Activated naive CD8-positive, alpha-beta T cell treated with anti-CD3 and anti-CD28 coated beads for 36 hours (primary cell): ENCODE measurements around the gene ZFYVE9. TPM values are rescaled to one million over a fixed set of nuclear protein-coding genes. Genes with fewer than 3 reads are reported as not detected.
"Not testable (repeated sequence)": the region's sequence is repeated elsewhere in the genome, so short reads cannot be mapped to it uniquely, and the experiment has no call there.

ENCODE experiments used
- DNase-seq: peaks from one replicate; pipeline ENCODE4 v3.0.0; 2021
- H3K27ac Mint-ChIP-seq: one replicate; pipeline ENCODE4 v1.8.0; 2022; ENCODE audit warnings: mild to moderate bottlenecking, moderate library complexity, mixed read lengths
- H3K27me3 Mint-ChIP-seq: one replicate; pipeline ENCODE4 v1.8.0; 2022; ENCODE audit warnings: mild to moderate bottlenecking, mixed read lengths
- H3K36me3 Mint-ChIP-seq: one replicate; pipeline ENCODE4 v1.8.0; 2021; ENCODE audit warnings: mild to moderate bottlenecking, mixed read lengths
- H3K4me1 Mint-ChIP-seq: one replicate; pipeline ENCODE4 v1.8.0; 2021; ENCODE audit warnings: mixed read lengths
- H3K4me3 Mint-ChIP-seq: one replicate; pipeline ENCODE4 v1.8.0; 2022; ENCODE audit warnings: mild to moderate bottlenecking, moderate library complexity, mixed read lengths
- H3K9me3 Mint-ChIP-seq: one replicate; pipeline ENCODE4 v1.8.0; 2022; ENCODE audit warnings: mixed read lengths
- total RNA-seq, 2 experiments: library from RNA; stranded (reverse); gene quantifications; one replicate each; pipeline ENCODE4 v1.2.3, GENCODE V29; 2021

Gene ZFYVE9
- total RNA-seq, 2 experiments from 2014 or later, result 6.1 to 6.3 TPM

- Mint-ChIP-seq H3K27me3 (no peaks in the 10 kb centered on the region), H3K9me3 (peaks cover 3% of the 10 kb centered on the region), H3K27ac (peak overlapping the region; percentile 31), H3K36me3 (peaks cover 1% of the 10 kb centered on the region), H3K4me3 (peak overlapping the region; percentile 77), H3K4me1 (peaks cover 39% of the 10 kb centered on the region)
- no peak for DNase-seq
These were observed 1.0 kb upstream of the ZFYVE9 start for GRCh38 chr1:52140633-52141512.

GRCh38 chr1:52142220-52143183 is 613 bp downstream of the ZFYVE9 start:
- H3K36me3 Mint-ChIP-seq, result no peaks in the 10 kb centered on the region
- no peaks in the 10 kb centered on the region for H3K27me3 Mint-ChIP-seq
- no peaks in the 10 kb centered on the region for H3K9me3 Mint-ChIP-seq
- DNase-seq, result no peak
- H3K4me1 Mint-ChIP-seq, result peaks cover 39% of the 10 kb centered on the region
- H3K27ac Mint-ChIP-seq, result peak overlapping the region; percentile 86
- peak overlapping the region; percentile 86 for H3K4me3 Mint-ChIP-seq

GRCh38 chr1:52145137-52145536 is 3.2 kb downstream of the ZFYVE9 start:
- Mint-ChIP-seq H3K36me3 (no peaks in the 10 kb centered on the region), H3K4me3 (peak overlapping the region; percentile 11), H3K4me1 (peaks cover 29% of the 10 kb centered on the region), H3K27me3 (no peaks in the 10 kb centered on the region), H3K9me3 (no peaks in the 10 kb centered on the region), H3K27ac (no peak overlapping the region)
- no peak for DNase-seq

GRCh38 chr1:52150445-52150844 is 8.6 kb downstream of the ZFYVE9 start:
- H3K4me1 Mint-ChIP-seq, result peaks cover 21% of the 10 kb centered on the region
- not testable (repeated sequence) for DNase-seq, H3K9me3 Mint-ChIP-seq, H3K36me3 Mint-ChIP-seq, H3K4me3 Mint-ChIP-seq, H3K27me3 Mint-ChIP-seq
- H3K27ac Mint-ChIP-seq, result peak overlapping the region; percentile 25

- Mint-ChIP-seq H3K9me3 (no peaks in the 10 kb centered on the region), H3K4me1 (peaks cover 23% of the 10 kb centered on the region), H3K27ac (no peak overlapping the region), H3K36me3 (no peaks in the 10 kb centered on the region), H3K4me3 (no peak overlapping the region), H3K27me3 (no peaks in the 10 kb centered on the region)
- no peak for DNase-seq
These were observed 9.1 kb downstream of the ZFYVE9 start for GRCh38 chr1:52150946-52151345.

- H3K27ac Mint-ChIP-seq, result no peak overlapping the region
- no peak for DNase-seq
- no peaks in the 10 kb centered on the region for H3K36me3 Mint-ChIP-seq
- H3K4me3 Mint-ChIP-seq, result no peak overlapping the region
- H3K9me3 Mint-ChIP-seq, result no peaks in the 10 kb centered on the region
- no peaks in the 10 kb centered on the region for H3K27me3 Mint-ChIP-seq
- peaks cover 24% of the 10 kb centered on the region for H3K4me1 Mint-ChIP-seq
These were observed 10.7 kb downstream of the ZFYVE9 start for GRCh38 chr1:52152572-52152971.

GRCh38 chr1:52153010-52153409 is 11.1 kb downstream of the ZFYVE9 start:
- H3K9me3 Mint-ChIP-seq, result no peaks in the 10 kb centered on the region
- H3K27ac Mint-ChIP-seq, result no peak overlapping the region
- no peak for DNase-seq
- H3K36me3 Mint-ChIP-seq, result no peaks in the 10 kb centered on the region
- peaks cover 26% of the 10 kb centered on the region for H3K4me1 Mint-ChIP-seq
- H3K4me3 Mint-ChIP-seq, result no peak overlapping the region
- H3K27me3 Mint-ChIP-seq, result no peaks in the 10 kb centered on the region

GRCh38 chr1:52153898-52154297 is 12.0 kb downstream of the ZFYVE9 start:
- H3K27ac Mint-ChIP-seq, result no peak overlapping the region

GRCh38 chr1:52156460-52156859 is 14.6 kb downstream of the ZFYVE9 start:
- H3K4me1 Mint-ChIP-seq, result peaks cover 27% of the 10 kb centered on the region
- no peak for DNase-seq
- no peaks in the 10 kb centered on the region for H3K27me3 Mint-ChIP-seq
- H3K36me3 Mint-ChIP-seq, result no peaks in the 10 kb centered on the region
- no peak overlapping the region for H3K27ac Mint-ChIP-seq
- H3K4me3 Mint-ChIP-seq, result no peak overlapping the region
- no peaks in the 10 kb centered on the region for H3K9me3 Mint-ChIP-seq

More at GRCh38 chr1:52153898-52154297, 12.0 kb downstream of the ZFYVE9 start:
- Mint-ChIP-seq H3K4me1 (peaks cover 30% of the 10 kb centered on the region), H3K27me3 (no peaks in the 10 kb centered on the region), H3K36me3 (no peaks in the 10 kb centered on the region), H3K9me3 (no peaks in the 10 kb centered on the region), H3K4me3 (no peak overlapping the region)
- no peak for DNase-seq

GRCh38 chr1:52157582-52157981 is 15.7 kb downstream of the ZFYVE9 start:
- no peak for DNase-seq
- H3K27me3 Mint-ChIP-seq, result no peaks in the 10 kb centered on the region
- H3K27ac Mint-ChIP-seq, result no peak overlapping the region
- H3K36me3 Mint-ChIP-seq, result no peaks in the 10 kb centered on the region
- H3K9me3 Mint-ChIP-seq, result no peaks in the 10 kb centered on the region
- peaks cover 24% of the 10 kb centered on the region for H3K4me1 Mint-ChIP-seq
- no peak overlapping the region for H3K4me3 Mint-ChIP-seq

GRCh38 chr1:52158218-52158617 is 16.3 kb downstream of the ZFYVE9 start:
- Mint-ChIP-seq H3K36me3 (no peaks in the 10 kb centered on the region), H3K4me1 (peaks cover 23% of the 10 kb centered on the region), H3K27ac (no peak overlapping the region), H3K4me3 (no peak overlapping the region), H3K9me3 (no peaks in the 10 kb centered on the region), H3K27me3 (no peaks in the 10 kb centered on the region)
- no peak for DNase-seq

- no peaks in the 10 kb centered on the region for H3K27me3 Mint-ChIP-seq
- H3K4me3 Mint-ChIP-seq, result no peak overlapping the region
- H3K27ac Mint-ChIP-seq, result no peak overlapping the region
- H3K4me1 Mint-ChIP-seq, result peaks cover 19% of the 10 kb centered on the region
- H3K9me3 Mint-ChIP-seq, result no peaks in the 10 kb centered on the region
- no peaks in the 10 kb centered on the region for H3K36me3 Mint-ChIP-seq
- no peak for DNase-seq
These were observed 17.3 kb downstream of the ZFYVE9 start for GRCh38 chr1:52159033-52159789.

GRCh38 chr1:52162947-52163346 is 21.1 kb downstream of the ZFYVE9 start:
- H3K4me1 Mint-ChIP-seq, result peaks cover 9% of the 10 kb centered on the region
- no peak for DNase-seq
- H3K27ac Mint-ChIP-seq, result no peak overlapping the region
- no peak overlapping the region for H3K4me3 Mint-ChIP-seq
- no peaks in the 10 kb centered on the region for H3K27me3 Mint-ChIP-seq
- no peaks in the 10 kb centered on the region for H3K9me3 Mint-ChIP-seq
- H3K36me3 Mint-ChIP-seq, result no peaks in the 10 kb centered on the region

GRCh38 chr1:52164604-52165003 is 22.7 kb downstream of the ZFYVE9 start:
- H3K36me3 Mint-ChIP-seq, result no peaks in the 10 kb centered on the region
- DNase-seq, result no peak

More at GRCh38 chr1:52164604-52165003, 22.7 kb downstream of the ZFYVE9 start:
- peaks cover 5% of the 10 kb centered on the region for H3K4me1 Mint-ChIP-seq
- no peak overlapping the region for H3K4me3 Mint-ChIP-seq
- no peaks in the 10 kb centered on the region for H3K27me3 Mint-ChIP-seq
- H3K27ac Mint-ChIP-seq, result no peak overlapping the region
- no peaks in the 10 kb centered on the region for H3K9me3 Mint-ChIP-seq
